22Rv1 (cell line): ENCODE data around the gene KREMEN2.
"Not testable (repeated sequence)": the region's sequence is repeated elsewhere in the genome, so short reads cannot be mapped to it uniquely, and the experiment has no call there.

Source experiments
- H3K27ac ChIP-seq: fragments of 450-650 bp; 2 replicates; pipeline ENCODE4 v1.5.1; 2017
- ZFX ChIP-seq: fragments of 450-650 bp; IDR thresholded peaks from 2 replicates; pipeline ENCODE4 v1.6.1; 2017; ENCODE audit warnings: antibody characterized with exemption, borderline replicate concordance
- TF ChIP-seq, protein P1 (sequence below): fragments of 450-650 bp; IDR thresholded peaks from 2 replicates; pipeline ENCODE4 v1.5.1; 2017; ENCODE audit warnings: mild to moderate bottlenecking

The KREMEN2 gene

DNA sequence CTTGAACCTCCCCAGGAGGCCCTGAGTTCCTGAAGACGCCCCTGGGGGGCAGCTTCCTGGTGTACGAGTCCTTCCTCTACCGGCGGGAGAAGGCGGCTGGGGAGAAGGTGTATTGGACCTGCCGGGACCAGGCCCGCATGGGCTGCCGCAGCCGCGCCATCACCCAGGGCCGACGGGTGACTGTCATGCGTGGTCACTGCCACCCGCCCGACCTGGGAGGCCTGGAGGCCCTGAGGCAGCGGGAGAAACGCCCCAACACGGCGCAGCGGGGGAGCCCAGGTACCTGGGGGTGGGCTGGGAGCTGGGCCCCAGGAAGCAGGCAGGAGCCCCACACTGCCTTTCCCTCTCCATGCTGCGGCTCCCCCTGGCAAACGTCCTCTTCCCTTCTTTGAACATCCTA lies 30.4 kb upstream of the KREMEN2 start:
- no peak for TF ChIP-seq ZFX
- TF ChIP-seq, protein P1, sequence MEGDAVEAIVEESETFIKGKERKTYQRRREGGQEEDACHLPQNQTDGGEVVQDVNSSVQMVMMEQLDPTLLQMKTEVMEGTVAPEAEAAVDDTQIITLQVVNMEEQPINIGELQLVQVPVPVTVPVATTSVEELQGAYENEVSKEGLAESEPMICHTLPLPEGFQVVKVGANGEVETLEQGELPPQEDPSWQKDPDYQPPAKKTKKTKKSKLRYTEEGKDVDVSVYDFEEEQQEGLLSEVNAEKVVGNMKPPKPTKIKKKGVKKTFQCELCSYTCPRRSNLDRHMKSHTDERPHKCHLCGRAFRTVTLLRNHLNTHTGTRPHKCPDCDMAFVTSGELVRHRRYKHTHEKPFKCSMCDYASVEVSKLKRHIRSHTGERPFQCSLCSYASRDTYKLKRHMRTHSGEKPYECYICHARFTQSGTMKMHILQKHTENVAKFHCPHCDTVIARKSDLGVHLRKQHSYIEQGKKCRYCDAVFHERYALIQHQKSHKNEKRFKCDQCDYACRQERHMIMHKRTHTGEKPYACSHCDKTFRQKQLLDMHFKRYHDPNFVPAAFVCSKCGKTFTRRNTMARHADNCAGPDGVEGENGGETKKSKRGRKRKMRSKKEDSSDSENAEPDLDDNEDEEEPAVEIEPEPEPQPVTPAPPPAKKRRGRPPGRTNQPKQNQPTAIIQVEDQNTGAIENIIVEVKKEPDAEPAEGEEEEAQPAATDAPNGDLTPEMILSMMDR, result no peak
- H3K27ac ChIP-seq, result no peak overlapping the region

DNA sequence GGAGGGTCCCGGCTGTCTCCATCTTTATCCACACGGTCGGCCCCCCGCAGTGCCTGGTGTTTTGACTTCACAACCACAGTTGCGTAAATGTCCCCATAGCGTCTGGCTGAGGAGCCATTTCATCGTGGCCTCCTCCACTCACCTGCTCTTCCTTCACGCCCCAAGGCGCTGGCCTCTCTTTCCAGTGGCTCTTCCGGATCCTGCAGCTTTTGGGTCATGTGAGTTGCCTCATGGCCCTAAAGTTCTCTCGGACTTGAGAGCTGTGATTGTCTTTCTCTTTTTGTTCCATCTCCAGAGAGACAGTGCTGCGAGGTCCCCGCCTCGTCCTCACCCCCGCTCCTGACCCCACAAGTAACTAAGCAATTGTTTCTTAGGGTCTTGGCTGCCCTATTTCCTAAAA lies 29.6 kb upstream of the KREMEN2 start:
- TF ChIP-seq, protein P1, result no peak
- TF ChIP-seq ZFX, result no peak
- H3K27ac ChIP-seq, result no peak overlapping the region

DNA sequence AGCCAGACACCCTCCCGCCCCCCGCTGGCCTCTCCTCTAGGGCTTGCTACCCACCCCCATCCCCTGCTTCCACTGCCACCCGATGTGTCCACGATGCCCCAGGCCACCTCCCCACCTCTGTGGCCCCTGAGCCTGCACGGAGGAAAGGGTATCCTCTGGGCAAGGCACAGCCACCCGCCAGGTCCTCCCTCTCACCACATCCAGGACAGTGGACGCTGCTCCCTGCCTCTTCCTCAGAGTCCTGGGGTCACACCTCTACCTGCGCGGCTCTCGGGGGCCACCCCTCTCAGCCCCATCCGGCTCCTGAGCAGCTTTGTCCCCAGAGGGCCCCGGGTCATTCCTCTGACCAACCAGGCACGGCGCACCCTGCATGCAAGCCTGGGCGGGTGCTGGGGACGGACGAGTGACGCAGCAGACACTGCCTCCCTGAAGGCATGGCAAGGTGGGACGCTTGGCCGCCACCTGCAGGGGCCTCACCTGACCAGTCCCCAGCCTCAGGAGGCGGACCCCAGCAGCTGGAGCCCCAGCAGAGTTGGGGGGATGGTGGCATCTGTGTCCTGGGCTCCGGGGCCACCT lies 27.6 kb upstream of the KREMEN2 start:
- no peak overlapping the region for H3K27ac ChIP-seq
- no peak for TF ChIP-seq ZFX
- TF ChIP-seq, protein P1, result no peak

DNA sequence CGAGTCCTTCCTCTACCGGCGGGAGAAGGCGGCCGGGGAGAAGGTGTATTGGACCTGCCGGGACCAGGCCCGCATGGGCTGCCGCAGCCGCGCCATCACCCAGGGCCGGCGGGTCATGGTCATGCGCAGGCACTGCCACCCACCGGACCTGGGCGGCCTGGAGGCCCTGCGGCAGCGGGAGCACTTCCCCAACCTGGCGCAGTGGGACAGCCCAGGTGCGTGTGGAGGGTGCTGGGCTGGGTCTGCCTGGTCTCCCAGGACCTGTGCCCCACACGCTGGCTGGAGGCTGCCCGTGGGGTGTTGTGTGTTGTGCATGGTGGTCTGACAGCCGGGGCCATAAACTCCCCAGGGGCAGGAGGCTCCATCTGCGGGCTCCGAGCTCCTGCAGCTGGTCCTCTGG lies 26.9 kb upstream of the KREMEN2 start:
- TF ChIP-seq, protein P1, result no peak
- no peak for TF ChIP-seq ZFX
- no peak overlapping the region for H3K27ac ChIP-seq

DNA sequence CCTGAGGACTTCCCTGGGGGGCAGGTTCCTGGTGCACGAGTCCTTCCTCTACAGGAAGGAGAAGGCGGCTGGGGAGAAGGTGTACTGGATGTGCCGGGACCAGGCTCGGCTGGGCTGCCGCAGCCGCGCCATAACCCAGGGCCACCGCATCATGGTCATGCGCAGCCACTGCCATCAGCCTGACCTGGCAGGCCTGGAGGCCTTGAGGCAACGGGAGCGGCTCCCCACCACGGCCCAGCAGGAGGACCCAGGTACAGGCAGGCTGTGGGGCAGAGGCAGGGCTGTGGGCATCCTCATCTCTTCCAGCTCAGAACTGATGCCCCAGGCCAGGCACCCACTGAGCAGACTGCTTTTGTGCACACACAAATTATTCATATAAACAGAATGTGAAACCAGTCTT lies 25.9 kb upstream of the KREMEN2 start:
- H3K27ac ChIP-seq, result no peak overlapping the region
- no peak for TF ChIP-seq ZFX
- TF ChIP-seq, protein P1, result no peak

DNA sequence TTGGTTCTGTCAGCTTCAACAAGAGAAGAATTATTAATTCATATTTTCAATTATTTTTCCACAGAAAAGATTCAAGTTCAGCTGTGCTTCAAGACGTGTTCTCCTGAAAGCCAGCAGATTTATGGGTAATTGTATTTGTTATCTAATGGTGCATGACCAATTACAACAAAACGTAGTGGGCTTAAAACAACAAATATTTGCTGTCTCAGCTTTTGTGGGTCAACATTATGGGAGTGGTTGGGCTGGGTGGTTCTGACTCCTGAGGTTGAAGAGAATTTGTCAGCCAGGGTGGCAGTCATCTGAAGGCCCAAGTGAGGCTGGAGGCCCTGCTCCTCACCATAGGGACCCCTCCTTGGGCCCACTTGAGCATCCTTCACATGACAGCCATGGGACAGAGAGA lies 24.1 kb upstream of the KREMEN2 start:
- H3K27ac ChIP-seq, result no peak overlapping the region
- TF ChIP-seq, protein P1, result no peak
- TF ChIP-seq ZFX, result no peak

DNA sequence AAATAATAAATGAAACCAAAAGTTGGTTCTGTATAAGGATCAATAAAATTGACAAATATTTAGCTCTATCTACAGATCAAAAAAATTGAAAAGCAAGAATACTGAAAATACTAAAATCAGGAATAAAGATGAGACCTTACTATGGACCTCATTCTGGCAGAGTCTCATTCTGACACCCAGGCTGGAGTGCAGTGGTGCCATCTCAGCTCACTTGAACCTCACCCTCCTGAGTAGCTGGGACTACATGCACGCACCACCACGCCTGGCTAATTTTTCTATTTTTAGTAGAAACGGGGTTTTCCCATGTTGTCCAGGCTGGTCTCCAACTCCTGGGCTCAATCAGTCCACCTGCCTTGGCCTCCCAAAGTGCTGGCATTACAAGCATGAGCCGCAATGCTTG lies 22.0 kb upstream of the KREMEN2 start:
- TF ChIP-seq ZFX, result no peak
- TF ChIP-seq, protein P1, result no peak
- H3K27ac ChIP-seq, result no peak overlapping the region

DNA sequence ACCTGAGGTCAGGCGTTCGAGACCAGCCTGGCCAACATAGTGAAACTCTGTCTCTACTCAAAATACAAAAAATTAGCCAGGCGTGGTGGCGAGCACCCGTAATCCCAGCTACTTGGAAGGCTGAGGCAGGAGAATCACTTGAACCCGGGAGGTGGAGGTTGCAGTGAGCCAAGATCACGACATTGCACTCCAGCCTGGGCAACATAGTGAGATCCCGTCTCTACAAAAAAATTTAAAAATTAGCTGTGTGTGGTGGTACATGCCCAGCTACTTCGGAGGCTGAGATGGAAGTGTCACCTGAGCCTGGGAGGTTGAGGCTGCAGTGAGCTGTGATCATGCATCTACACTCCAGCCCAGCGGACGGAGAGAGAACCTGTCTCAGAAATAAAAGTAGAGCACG lies 20.4 kb upstream of the KREMEN2 start:
- not testable (repeated sequence) for H3K27ac ChIP-seq
